Ishikawa (cell line): ENCODE results near the gene PARK7.

Experiments used
- CEBPB ChIP-seq: IDR thresholded peaks from 2 replicates; pipeline ENCODE4 v1.6.1; 2012
- CREB1 ChIP-seq: IDR thresholded peaks from 2 replicates; pipeline ENCODE4 v1.6.1; 2012; ENCODE audit warnings: low read depth
- EGR1 ChIP-seq: IDR thresholded peaks from 2 replicates; pipeline ENCODE4 v1.6.1; 2012
- EP300 ChIP-seq: IDR thresholded peaks from 2 replicates; pipeline ENCODE4 v1.6.1; 2012; ENCODE audit warnings: borderline replicate concordance
- FOXM1 ChIP-seq: IDR thresholded peaks from 2 replicates; pipeline ENCODE4 v1.6.1; 2012; ENCODE audit warnings: low read depth, borderline replicate concordance
- NFIC ChIP-seq: IDR thresholded peaks from 2 replicates; pipeline ENCODE4 v1.6.1; 2012
- RAD21 ChIP-seq: IDR thresholded peaks from 2 replicates; pipeline ENCODE4 v1.6.1; 2012; ENCODE audit warnings: low read depth
- REST ChIP-seq: IDR thresholded peaks from 2 replicates; pipeline ENCODE4 v1.6.1; 2012; ENCODE audit warnings: low read depth, mild to moderate bottlenecking
- TAF1 ChIP-seq: IDR thresholded peaks from 2 replicates; pipeline ENCODE4 v1.6.1; 2012; ENCODE audit warnings: low read depth, mild to moderate bottlenecking
- TCF12 ChIP-seq: IDR thresholded peaks from 2 replicates; pipeline ENCODE4 v1.6.1; 2012; ENCODE audit warnings: low read depth
- TEAD4 ChIP-seq: IDR thresholded peaks from 2 replicates; pipeline ENCODE4 v1.6.1; 2012
- YY1 ChIP-seq: IDR thresholded peaks from 2 replicates; pipeline ENCODE4 v1.6.1; 2012; ENCODE audit warnings: low read depth
- ZBTB7A ChIP-seq: IDR thresholded peaks from 2 replicates; pipeline ENCODE4 v1.6.1; 2012; ENCODE audit warnings: low read depth
- TF ChIP-seq, protein P1 (sequence below): IDR thresholded peaks from 2 replicates; pipeline ENCODE4 v1.6.1; 2012
- TF ChIP-seq, protein P2 (sequence below): IDR thresholded peaks from 2 replicates; pipeline ENCODE4 v1.6.1; 2012

PARK7 gene

DNA sequence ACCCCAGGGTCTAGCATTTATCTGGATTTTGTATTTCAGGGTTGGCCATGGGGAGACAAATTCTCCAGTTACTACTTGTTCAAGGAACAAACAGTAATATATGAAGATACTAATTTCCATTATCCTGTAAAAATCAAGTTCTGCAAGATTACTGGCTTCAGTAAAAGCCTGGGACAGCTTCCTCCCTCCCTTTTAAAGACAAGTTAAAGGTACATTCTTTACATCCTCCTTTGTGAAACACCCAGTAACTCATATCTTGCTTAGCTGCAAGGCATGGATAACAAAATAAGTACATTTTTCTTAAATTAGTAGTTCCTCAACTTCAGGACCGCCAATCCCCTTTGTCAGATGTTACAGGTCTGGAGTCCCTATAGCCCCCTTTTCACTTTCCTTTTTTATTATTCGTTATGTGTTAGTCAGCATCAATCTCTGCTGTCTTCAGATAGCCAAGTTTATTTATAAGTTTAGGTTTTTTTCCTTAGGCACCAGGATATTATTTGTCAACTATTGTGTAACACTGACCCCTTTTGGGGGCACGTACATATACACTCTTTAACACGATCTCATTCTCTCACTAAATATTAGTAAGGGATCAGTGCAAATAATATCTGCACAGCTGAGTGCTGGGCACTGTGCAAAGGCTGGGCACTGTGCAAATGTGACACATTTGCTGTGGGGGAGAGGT, 54.8 kb downstream of the PARK7 start:
- TF ChIP-seq CEBPB (no peak), NFIC (no peak), TAF1 (no peak), RAD21 (no peak), CREB1 (no peak), TCF12 (no peak), TEAD4 (no peak), FOXM1 (no peak), YY1 (no peak), ZBTB7A (no peak), EGR1 (no peak), EP300 (no peak), REST (no peak)
- TF ChIP-seq, protein P1, sequence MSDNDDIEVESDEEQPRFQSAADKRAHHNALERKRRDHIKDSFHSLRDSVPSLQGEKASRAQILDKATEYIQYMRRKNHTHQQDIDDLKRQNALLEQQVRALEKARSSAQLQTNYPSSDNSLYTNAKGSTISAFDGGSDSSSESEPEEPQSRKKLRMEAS: no peak
- TF ChIP-seq, protein P2, sequence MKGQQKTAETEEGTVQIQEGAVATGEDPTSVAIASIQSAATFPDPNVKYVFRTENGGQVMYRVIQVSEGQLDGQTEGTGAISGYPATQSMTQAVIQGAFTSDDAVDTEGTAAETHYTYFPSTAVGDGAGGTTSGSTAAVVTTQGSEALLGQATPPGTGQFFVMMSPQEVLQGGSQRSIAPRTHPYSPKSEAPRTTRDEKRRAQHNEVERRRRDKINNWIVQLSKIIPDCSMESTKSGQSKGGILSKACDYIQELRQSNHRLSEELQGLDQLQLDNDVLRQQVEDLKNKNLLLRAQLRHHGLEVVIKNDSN: no peak

GRCh38 chr1:8016895-8017241, 55.4 kb downstream of the PARK7 start:
- no peak for TF ChIP-seq NFIC
- no peak for TF ChIP-seq RAD21
- no peak for TF ChIP-seq ZBTB7A
- TF ChIP-seq, protein P1: no peak
- TF ChIP-seq TAF1: no peak
- no peak for TF ChIP-seq TEAD4
- no peak for TF ChIP-seq CREB1
- TF ChIP-seq REST: no peak
- TF ChIP-seq FOXM1: no peak
- TF ChIP-seq TCF12: no peak
- TF ChIP-seq EGR1: no peak
- TF ChIP-seq EP300: no peak

DNA sequence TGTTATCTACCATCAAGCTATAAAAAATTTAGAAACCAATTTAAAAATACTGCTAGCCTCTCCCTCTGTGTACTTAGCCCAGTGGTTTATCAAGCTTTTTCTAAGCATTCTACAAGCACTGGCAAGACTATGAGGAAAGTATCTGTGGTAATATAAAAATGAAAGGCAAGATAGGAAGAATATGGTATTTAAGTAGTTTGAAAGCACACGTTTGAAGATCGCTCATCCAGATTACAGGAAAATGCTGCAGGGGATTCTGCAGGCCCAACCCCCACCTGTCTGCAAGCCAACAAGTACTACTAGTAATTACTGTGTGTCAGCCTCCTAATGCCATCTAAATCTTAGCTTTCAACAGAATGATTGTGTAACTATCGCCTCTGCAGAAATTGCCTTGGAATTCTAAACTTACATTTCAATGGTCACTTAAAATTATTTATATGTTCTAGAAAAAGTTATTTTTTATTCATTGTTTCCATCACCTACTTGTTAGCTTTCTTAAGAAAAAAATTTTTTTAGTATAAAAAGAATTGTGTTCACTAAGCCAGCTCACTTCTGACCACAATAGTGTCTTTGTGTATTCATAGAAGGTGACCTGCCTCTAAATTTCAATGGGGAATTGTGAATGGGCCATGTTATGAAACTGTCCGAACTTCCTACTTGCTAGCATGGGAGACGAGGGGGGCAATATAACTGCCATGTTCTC, 56.1 kb downstream of the PARK7 start:
- TF ChIP-seq, protein P1: no peak
- no peak for TF ChIP-seq EGR1
- TF ChIP-seq TEAD4: peak; percentile 73
- peak; percentile 42; the same call in 1 of the 2 replicates for TF ChIP-seq EP300
- no peak for TF ChIP-seq ZBTB7A
- no peak for TF ChIP-seq FOXM1
- TF ChIP-seq YY1: no peak
- no peak for TF ChIP-seq REST
- no peak for TF ChIP-seq CREB1
- peak; percentile 96 for TF ChIP-seq CEBPB
- peak; percentile 88 for TF ChIP-seq NFIC
- TF ChIP-seq TCF12: peak; percentile 68

DNA sequence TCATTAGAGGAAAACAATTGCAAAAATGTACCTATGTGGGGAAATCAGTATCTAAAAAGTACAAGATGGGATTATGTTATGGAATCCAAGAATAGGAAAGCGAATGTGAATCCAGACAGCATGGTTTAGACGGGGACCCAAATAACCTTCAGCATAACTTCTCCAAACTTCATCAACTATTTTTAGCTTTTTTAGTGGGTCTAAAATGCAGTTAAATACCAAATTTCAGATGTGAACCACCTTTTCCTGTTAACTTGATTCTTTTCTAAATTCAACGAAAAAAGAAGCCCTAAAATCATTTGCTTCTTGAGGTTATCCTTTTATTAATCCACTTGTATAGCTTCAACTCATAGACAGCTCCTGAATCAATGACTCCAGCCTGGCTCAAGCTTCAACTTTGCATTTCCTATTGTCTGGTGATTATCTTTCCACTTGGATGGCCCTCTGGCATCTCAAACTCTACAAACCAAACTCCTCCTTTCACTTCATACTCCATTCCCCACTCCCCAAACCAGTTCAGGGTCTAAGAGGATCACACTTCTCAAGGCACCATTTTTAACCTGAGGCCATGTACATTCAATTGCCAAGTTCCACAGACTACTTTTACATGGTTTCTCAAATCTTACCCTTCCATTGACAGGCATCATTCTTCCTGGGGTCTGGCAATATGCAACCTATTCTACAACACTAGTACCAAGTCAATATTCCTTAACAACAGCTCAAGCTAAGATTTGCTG, 57.1 kb downstream of the PARK7 start:
- peak; percentile 75 for TF ChIP-seq TEAD4
- TF ChIP-seq EP300: peak; percentile 43; the same call in 1 of the 2 replicates
- no peak for TF ChIP-seq CEBPB
